Mucosa of gallbladder (tissue), 1 donor: ENCODE results near the gene CKS1B. TPM values are rescaled to one million over a fixed set of nuclear protein-coding genes. Genes with fewer than 3 reads are reported as not detected.
"Not testable (repeated sequence)": the region's sequence is repeated elsewhere in the genome, so short reads cannot be mapped to it uniquely, and the experiment has no call there.

Source experiments
- DNase-seq: peaks from one replicate; pipeline ENCODE4 v3.0.0-alpha.2; 2020; ENCODE audit warnings: low spot score
- total RNA-seq: library from RNA; stranded (reverse); gene quantifications from one replicate; pipeline ENCODE4 v1.2.1, GENCODE V29; 2021
- donor health status: DM: no; HTN: no; CAD: no.

CKS1B gene
- total RNA-seq, 1 donor from 2014 or later: 27.1 TPM

DNA sequence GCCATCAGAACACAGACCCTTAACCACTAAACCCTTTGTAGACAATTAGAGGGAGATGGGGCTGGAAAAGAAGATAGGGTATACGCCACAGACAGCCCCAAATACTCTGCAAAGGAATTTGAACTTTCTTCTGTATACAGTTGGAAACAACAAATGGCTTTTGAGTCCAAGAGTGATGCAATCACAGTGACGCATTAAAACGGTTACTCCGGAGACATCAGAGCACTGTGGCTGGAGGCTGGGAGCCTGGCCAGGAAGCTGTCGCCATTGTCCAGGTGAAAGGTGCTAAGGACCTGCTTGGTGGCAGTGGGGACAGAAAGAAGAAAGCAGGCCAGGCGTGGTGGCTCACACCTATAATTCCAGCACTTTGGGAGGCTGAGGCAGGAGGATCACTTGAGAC is 12.8 kb downstream of the CKS1B start:
- DNase-seq: no peak

DNA sequence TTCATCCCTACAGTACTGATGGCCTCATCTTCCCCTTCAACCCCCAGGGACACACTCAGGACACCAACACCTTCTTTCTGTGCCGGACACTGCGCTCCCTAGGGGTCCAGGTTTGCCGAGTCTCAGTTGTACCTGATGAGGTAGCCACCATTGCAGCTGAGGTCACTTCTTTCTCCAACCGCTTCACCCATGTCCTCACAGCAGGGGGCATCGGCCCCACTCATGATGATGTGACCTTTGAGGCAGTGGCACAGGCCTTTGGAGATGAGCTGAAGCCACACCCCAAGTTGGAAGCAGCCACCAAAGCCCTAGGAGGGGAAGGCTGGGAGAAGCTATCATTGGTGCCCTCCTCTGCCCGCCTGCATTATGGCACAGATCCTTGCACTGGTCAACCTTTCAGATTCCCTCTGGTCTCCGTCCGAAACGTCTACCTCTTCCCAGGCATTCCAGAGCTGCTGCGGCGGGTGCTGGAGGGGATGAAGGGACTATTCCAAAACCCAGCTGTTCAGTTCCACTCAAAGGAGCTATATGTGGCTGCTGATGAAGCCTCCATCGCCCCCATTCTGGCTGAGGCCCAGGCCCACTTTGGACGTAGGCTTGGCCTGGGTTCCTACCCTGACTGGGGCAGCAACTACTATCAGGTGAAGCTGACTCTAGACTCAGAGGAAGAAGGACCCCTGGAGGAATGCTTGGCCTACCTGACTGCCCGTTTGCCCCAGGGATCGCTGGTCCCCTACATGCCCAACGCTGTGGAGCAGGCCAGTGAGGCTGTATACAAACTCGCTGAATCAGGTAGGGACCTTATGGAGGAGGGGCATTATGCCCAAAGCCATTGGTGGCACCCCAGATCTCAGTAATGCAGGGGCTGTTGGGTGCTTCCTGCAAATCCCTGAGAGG is 13.8 kb downstream of the CKS1B start:
- DNase-seq: no peak

- DNase-seq: no peak
Measured at GRCh38 chr1:154989195-154989860, 14.8 kb downstream of the CKS1B start.

- DNase-seq: no peak
Measured at GRCh38 chr1:154990276-154990675, 15.8 kb downstream of the CKS1B start.

DNA sequence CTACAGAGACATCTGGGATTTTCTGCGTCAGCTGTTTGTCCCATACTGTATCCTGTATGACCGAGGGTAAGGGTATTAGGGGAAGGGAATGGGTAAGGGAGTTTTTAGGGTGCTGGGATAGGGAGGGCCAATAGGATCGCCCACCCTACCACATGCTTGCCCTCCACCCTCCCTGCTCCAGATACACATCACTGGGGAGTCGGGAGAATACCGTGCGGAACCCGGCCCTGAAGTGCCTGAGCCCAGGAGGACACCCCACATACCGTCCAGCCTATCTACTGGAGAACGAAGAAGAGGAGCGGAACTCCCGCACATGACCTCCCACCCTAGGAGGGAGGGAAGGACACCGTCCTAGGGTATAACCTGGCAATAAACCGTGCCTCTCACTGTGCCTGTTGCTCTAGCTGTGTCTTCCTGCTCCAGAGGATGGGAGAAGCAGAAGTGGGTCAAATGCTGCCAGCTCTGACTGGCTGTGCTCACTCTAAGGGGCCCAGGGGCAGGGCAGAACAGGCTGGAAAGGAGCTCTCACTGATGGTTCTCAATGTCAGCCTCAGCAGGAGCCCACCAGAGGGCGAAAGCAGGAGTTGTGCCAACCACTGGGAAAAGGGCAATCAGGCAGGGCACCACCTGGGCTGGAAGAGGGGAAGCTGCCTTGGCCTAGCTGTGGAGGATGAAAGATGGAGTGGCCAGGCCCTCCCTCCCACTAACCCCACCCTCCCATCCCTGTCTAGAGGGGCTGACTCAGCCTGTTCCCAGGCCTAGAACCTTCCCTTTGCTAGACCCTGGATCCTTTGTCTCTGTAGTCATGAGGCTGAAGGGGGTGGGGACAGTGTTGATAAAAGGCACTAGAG is 18.5 kb downstream of the CKS1B start:
- no peak for DNase-seq

- no peak for DNase-seq
Measured at GRCh38 chr1:154993572-154994268, 19.2 kb downstream of the CKS1B start, which contains the start of gene LENEP. Gene LENEP, plus strand, starts transcription at chr1:154993586. Its CDS starts 22 bp downstream, at chr1:154993608.

DNA sequence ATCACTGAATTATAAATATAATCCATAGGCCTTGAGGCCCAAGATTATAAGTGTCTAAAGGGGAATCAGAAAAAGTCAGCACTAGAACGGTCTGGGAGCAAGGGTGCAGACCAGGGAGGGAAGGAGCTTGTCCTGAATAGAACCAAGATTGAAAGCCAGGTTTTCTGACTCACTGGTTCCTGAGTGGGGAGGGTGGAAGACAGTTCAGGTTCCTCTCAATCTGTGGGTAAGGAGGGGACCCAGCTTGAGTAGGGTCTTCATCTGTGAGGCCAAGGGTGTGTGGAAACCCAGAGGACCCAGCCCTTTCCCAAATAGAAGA is 19.7 kb downstream of the CKS1B start:
- DNase-seq: no peak

DNA sequence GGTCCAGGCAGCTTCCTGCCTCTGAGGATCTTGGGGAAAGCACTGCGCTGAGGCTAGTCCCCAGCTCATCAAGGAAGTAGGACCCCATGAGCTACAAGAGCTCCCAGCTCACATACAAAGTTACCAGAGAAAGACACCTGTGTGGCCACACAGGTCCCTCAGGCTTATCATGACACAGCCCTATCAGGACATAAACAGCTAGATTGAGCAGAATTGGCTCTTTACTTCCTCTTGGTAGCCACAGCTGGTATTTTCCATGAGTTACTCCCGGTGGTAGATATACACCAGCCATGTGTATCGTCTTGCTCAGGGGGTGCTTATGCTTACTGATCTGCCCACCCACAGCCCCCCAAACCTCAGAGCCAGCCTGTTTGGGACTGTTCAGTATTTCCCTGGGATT is 20.1 kb downstream of the CKS1B start:
- no peak for DNase-seq

DNA sequence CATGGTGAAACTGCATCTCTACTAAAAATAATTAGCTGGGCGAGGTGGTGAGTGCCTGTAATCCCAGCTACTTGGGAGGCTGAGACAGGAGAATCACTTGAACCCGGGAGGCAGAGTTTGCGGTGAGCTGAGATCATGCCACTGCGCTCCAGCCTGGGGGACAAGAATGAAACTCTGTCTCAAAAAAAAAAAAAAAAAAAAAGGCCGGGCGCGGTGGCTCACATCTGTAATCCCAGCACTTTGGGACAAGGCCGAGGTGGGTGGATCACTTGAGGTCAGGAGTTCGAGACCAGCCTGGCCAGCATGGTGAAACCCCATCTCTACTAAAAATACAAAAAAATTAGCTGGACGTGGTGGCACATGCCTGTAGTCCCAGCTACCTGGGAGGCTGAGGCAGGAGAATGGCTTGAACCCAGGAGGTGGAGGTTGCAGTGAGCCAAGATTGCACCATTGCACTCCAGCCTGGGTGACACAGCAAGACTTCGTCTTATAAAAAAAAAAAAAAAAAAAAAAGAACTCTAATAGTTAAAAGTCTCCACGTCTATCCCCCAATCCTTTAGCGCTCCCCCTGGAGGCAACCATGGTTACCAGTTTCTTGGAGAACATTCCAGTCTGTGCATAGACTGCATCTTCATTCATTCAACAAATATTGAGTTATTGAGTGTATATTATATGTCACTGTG is 21.0 kb downstream of the CKS1B start:
- not testable (repeated sequence) for DNase-seq

- DNase-seq: no peak
Measured at GRCh38 chr1:154996966-154997701, 22.7 kb downstream of the CKS1B start.

GRCh38 chr1:154998201-154998780 is 23.8 kb downstream of the CKS1B start:
- DNase-seq: no peak

- DNase-seq: no peak
Measured at GRCh38 chr1:154998818-154999570, 24.5 kb downstream of the CKS1B start.

GRCh38 chr1:154999571-155000410 is 25.3 kb downstream of the CKS1B start:
- no peak for DNase-seq

GRCh38 chr1:155000411-155000725 is 25.9 kb downstream of the CKS1B start:
- DNase-seq: no peak

DNA sequence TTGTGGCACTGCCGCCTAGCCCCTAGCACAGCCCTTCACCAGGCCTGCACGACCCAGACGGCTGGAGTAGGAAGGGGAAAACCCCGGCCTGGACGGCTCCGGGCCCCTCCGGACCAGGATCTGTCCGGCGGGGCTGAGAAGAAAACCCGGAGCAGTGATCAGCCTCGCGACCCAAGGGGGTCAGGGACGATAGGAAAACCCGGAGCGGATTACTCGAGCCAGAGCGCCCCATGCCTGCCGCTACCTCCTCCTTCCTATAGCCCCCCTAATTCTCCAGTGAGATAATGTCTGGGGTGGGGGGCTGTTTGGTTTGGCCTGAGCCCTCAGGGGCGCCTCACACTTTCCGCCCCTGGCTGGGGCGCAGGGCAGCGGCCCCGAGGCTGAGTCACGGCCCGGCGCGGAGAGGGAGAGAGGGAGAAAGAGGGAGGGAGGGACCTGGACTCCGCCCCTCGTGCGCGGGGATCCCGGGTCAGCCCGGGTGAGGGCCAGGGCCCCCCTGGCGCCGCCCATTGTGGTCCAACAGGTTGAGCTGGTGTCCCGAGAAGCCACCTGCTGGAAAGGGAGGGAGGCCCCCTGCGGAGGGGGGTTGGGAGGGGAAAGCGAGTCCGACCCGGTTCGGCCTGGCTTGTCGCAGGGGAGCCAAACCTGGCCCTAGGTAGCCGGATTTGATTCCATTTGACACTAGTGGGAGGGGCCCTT is 26.4 kb downstream of the CKS1B start:
- DNase-seq: peak; percentile 91

DNA sequence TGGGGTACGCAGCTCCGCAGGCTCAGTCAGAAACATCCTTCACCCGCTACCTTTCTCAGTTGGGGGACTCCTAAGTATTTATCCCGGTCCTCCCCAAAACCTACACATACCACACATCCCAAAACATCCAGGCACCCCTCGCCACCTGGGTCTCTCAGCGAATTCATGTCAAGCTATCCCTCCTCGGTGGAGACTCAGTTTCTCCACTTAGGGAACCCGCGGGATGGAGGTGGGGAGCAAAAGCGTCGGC is 26.9 kb downstream of the CKS1B start:
- no peak for DNase-seq

DNA sequence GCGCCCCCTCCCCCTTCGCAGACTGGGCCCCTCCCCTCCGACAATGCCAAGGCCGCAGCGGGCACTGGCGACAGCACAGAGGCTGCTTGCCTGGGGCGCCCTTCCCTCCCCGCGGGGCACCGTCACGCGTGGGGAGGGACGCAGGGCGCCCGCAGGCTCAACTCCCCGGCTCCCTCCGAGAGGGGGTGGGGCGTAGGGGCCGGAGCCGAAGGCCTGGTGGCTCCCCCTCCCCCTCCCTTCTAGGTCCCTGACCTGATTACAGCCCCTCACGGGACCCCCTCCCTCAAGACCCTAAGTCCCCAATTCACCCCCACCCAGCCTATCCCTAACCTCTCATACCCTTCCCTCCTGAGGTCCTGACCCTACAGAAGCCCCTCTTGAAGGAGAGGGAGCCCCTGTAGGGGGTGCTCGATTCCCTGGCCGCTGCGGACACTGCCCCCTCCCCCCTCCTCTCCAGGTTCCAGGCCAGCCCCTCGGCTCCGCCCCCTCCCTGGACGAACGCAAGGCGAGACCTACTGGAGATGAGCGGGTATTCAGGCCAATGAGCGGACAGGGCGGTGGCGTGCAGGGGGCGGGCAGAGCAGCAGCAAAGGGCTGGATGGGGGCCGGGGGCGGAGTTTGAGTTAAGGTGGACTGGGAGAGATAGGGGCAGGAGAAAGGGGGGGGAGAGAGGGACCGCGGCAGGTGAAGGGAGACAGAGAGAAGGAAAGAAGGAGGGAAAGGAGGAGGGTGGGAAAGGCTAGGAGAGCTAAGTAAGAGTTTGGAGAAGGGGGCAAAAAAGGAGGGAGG is 27.4 kb downstream of the CKS1B start:
- DNase-seq: peak; percentile 100
